Measurements from ENCODE around the gene ATOSA.

The ATOSA gene

DNA sequence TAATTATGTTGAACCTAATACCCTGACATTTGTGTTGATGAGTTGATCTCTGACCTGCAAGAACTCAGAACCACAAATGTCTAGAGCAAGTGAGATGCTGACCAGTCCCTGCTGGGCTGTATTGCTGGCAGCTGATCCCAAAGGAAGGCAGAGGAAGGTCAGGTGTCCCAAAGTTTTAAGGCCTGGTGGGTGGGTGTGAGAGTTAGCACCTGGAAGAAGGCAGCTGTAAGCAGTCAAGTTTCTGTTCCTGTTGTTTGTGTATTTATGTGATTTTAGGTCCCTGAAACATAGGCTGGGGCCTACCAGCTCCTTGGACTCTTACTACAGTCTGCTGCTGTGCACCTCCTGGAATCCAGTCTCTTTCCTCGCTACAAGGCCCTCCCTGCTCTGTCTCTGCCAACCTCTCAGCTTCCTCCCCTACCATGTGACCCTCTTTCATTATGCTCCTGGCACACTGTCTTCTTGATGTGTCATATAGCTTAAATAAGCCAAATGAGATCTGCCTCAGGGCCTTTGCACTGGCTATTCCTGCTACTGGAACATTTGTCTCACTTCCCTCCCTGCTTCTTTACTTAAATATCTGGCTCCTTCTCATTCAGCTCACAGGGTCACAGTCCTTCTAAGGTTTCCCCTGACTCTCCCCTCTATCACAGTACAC is 31.0 kb upstream of the ATOSA start:
- Histone ChIP-seq H3K27me3 (ENCODE audit: control insufficient read depth, insufficient read depth, low read length) (no peaks in the 10 kb centered on the region), H3K4me1 (ENCODE audit: control insufficient read depth, insufficient read depth, low read length) (peaks cover 10% of the 10 kb centered on the region), H3K9me3 (replicated peaks; ENCODE audit: low read length) (no peaks in the 10 kb centered on the region), H3K36me3 (ENCODE audit: insufficient read depth, low read length) (no peaks in the 10 kb centered on the region), H3K9ac (ENCODE audit: low read depth, low read length) (no peak overlapping the region), H3K4me3 (ENCODE audit: low read length) (no peak overlapping the region), H3K4me2 (ENCODE audit: low read length) (no peak overlapping the region)

DNA sequence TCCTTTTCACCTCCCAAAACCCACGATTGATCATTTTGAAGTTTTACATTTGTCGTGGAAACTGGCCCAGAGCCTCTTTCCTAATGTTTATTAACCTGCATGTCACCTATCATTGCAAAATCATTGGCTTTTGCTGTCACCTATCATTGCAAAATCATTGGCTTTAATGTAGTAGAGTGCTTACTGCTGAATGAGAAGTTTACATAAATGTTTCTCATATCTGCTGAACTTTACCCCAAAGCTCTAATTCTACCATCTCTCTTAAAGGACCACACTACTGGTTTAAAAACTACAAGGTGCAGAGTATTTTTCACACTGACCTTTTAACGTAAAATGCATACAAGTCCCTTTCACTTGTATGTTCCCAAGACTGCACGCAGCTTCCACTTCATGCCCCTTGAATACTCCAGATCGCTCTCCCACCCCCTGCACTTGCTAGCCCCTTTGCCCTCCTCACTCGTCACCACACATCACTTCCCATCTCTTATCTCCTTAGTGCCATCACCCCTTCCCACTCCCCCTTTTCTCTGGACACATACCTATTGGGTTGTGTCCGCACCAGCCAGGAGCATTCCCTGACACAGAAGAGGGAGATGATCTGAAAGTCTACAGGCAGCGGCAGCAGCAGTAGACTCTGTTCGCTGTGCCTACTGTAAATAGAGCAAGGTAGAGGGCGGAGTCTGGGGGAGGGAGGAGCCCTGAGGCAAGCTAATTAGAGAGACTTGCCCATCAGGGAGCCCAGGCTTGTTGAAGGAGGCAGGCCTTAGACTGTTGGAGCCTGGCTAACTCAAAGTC is 30.2 kb upstream of the ATOSA start:
- H3K4me3 ChIP-seq (ENCODE audit: low read length) = no peak overlapping the region

DNA sequence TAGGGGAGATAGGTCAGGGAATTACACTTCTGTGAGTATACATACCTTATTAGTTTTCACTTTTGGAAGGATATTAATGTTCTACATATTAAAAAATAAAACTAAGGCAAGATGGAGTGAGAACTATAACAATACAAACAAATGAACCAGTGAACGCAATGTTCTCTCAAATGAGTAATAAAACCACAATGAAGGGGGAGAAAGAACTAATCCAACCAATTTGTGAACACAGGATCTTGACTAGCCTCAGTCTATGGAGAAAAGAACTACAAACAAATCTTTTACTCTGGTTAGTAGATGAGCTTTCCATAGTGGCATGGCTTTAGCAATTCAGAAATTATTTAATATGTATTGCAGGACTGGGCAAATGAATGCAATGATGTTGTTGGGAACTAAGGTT is 26.9 kb upstream of the ATOSA start:
- no peak overlapping the region for H3K4me3 ChIP-seq (ENCODE audit: low read length)
- no peak overlapping the region for H3K9ac ChIP-seq (ENCODE audit: low read depth, low read length)
- H3K36me3 ChIP-seq (ENCODE audit: insufficient read depth, low read length) = no peaks in the 10 kb centered on the region
- no peaks in the 10 kb centered on the region for H3K27me3 ChIP-seq (ENCODE audit: control insufficient read depth, insufficient read depth, low read length)
- H3K4me1 ChIP-seq (ENCODE audit: control insufficient read depth, insufficient read depth, low read length) = peaks cover 10% of the 10 kb centered on the region
- H3K4me2 ChIP-seq (ENCODE audit: low read length) = peak overlapping the region; percentile 41
- no peaks in the 10 kb centered on the region for H3K9me3 ChIP-seq (replicated peaks; ENCODE audit: low read length)

More for the DNA sequence above, 30.2 kb upstream of the ATOSA start:
- H3K9ac ChIP-seq (ENCODE audit: low read depth, low read length) = no peak overlapping the region
- no peaks in the 10 kb centered on the region for H3K27me3 ChIP-seq (ENCODE audit: control insufficient read depth, insufficient read depth, low read length)
- H3K4me1 ChIP-seq (ENCODE audit: control insufficient read depth, insufficient read depth, low read length) = peaks cover 10% of the 10 kb centered on the region
- H3K36me3 ChIP-seq (ENCODE audit: insufficient read depth, low read length) = no peaks in the 10 kb centered on the region
- no peaks in the 10 kb centered on the region for H3K9me3 ChIP-seq (replicated peaks; ENCODE audit: low read length)
- H3K4me2 ChIP-seq (ENCODE audit: low read length) = no peak overlapping the region

- H3K4me2 ChIP-seq (ENCODE audit: low read length) = no peak overlapping the region
Observed at GRCh38 chr15:52702390-52702789, 23.2 kb upstream of the ATOSA start.

DNA sequence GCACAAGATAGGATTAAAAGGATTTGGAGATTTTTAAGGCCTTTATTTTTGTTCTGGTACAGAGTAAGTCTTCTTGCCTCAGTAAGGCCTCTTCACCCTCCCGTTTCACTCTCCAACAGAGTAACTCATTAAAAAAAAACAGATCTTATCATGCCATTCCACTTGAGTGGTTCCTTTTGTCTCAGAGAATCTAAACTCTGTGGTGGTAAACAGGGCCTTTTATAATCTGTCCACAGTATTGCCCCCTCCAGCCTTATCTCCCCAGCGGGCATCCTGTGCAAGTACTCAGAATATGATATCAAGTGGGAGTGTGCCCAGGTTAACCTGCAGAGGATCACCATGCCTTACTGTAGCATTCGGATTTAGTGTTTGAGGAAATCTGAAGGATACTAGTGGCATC is 20.3 kb upstream of the ATOSA start:
- no peaks in the 10 kb centered on the region for H3K4me1 ChIP-seq (ENCODE audit: control insufficient read depth, insufficient read depth, low read length)
- no peaks in the 10 kb centered on the region for H3K27me3 ChIP-seq (ENCODE audit: control insufficient read depth, insufficient read depth, low read length)
- H3K36me3 ChIP-seq (ENCODE audit: insufficient read depth, low read length) = no peaks in the 10 kb centered on the region
- H3K4me2 ChIP-seq (ENCODE audit: low read length) = no peak overlapping the region
- no peak overlapping the region for H3K9ac ChIP-seq (ENCODE audit: low read depth, low read length)
- no peak overlapping the region for H3K4me3 ChIP-seq (ENCODE audit: low read length)
- H3K9me3 ChIP-seq (replicated peaks; ENCODE audit: low read length) = no peaks in the 10 kb centered on the region

More at GRCh38 chr15:52702390-52702789, 23.2 kb upstream of the ATOSA start:
- peaks cover 10% of the 10 kb centered on the region for H3K4me1 ChIP-seq (ENCODE audit: control insufficient read depth, insufficient read depth, low read length)
- H3K4me3 ChIP-seq (ENCODE audit: low read length) = no peak overlapping the region
- no peaks in the 10 kb centered on the region for H3K27me3 ChIP-seq (ENCODE audit: control insufficient read depth, insufficient read depth, low read length)
- H3K9ac ChIP-seq (ENCODE audit: low read depth, low read length) = no peak overlapping the region
- H3K9me3 ChIP-seq (replicated peaks; ENCODE audit: low read length) = no peaks in the 10 kb centered on the region
- H3K36me3 ChIP-seq (ENCODE audit: insufficient read depth, low read length) = no peaks in the 10 kb centered on the region

- Histone ChIP-seq H3K9ac (ENCODE audit: low read depth, low read length) (no peak overlapping the region), H3K4me3 (ENCODE audit: low read length) (no peak overlapping the region), H3K36me3 (ENCODE audit: insufficient read depth, low read length) (no peaks in the 10 kb centered on the region), H3K9me3 (replicated peaks; ENCODE audit: low read length) (no peaks in the 10 kb centered on the region), H3K4me2 (ENCODE audit: low read length) (no peak overlapping the region), H3K4me1 (ENCODE audit: control insufficient read depth, insufficient read depth, low read length) (no peaks in the 10 kb centered on the region), H3K27me3 (ENCODE audit: control insufficient read depth, insufficient read depth, low read length) (no peaks in the 10 kb centered on the region)
Observed at GRCh38 chr15:52698514-52698913, 19.3 kb upstream of the ATOSA start.

DNA sequence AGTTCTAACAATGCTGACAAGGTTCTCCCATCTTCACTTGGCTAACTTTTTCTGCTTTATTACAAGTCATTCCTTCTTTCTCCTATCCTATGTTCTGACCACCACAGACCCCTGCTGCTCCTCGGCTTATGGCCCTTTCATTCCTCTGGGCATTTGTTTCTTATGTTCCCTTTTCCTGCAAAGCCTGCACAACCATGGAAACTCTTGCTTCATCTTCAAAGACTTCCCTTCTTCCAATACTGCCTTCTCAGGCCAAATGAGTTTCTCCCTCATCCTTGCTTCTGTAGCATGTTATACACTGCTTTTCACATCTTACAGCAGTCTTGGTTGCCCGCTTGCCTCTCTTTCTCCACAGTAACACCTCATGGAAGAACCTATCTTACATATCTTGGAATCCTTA is 17.9 kb upstream of the ATOSA start:
- Histone ChIP-seq H3K4me2 (ENCODE audit: low read length) (no peak overlapping the region), H3K27me3 (ENCODE audit: control insufficient read depth, insufficient read depth, low read length) (no peaks in the 10 kb centered on the region), H3K4me3 (ENCODE audit: low read length) (no peak overlapping the region), H3K9me3 (replicated peaks; ENCODE audit: low read length) (no peaks in the 10 kb centered on the region), H3K9ac (ENCODE audit: low read depth, low read length) (no peak overlapping the region), H3K36me3 (ENCODE audit: insufficient read depth, low read length) (no peaks in the 10 kb centered on the region), H3K4me1 (ENCODE audit: control insufficient read depth, insufficient read depth, low read length) (no peaks in the 10 kb centered on the region)

DNA sequence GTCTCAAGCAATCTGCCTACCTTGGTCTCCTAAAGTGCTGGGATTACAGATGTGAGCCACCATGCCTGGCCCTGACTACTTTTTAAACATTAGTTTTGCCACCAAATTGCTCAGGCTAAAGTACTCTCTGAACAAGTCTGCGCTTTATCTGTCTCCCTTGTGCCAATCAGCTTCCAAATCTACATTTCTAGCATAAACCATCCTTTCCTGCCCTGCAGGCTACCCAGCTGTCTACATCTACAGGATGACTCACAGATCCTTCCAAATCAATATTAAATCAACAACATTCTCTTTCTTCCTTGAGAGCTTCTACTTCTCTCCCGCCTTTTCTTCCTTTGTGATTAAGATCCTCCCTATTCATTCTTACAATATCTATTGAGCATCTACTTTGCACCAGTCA is 16.0 kb upstream of the ATOSA start:
- no peak overlapping the region for H3K9ac ChIP-seq (ENCODE audit: low read depth, low read length)
- no peaks in the 10 kb centered on the region for H3K27me3 ChIP-seq (ENCODE audit: control insufficient read depth, insufficient read depth, low read length)
- no peak overlapping the region for H3K4me2 ChIP-seq (ENCODE audit: low read length)
- no peak overlapping the region for H3K4me3 ChIP-seq (ENCODE audit: low read length)
- no peaks in the 10 kb centered on the region for H3K4me1 ChIP-seq (ENCODE audit: control insufficient read depth, insufficient read depth, low read length)
- H3K9me3 ChIP-seq (replicated peaks; ENCODE audit: low read length) = no peaks in the 10 kb centered on the region
- no peaks in the 10 kb centered on the region for H3K36me3 ChIP-seq (ENCODE audit: insufficient read depth, low read length)

- Histone ChIP-seq H3K36me3 (ENCODE audit: insufficient read depth, low read length) (no peaks in the 10 kb centered on the region), H3K4me2 (ENCODE audit: low read length) (no peak overlapping the region), H3K9ac (ENCODE audit: low read depth, low read length) (no peak overlapping the region), H3K4me1 (ENCODE audit: control insufficient read depth, insufficient read depth, low read length) (no peaks in the 10 kb centered on the region), H3K4me3 (ENCODE audit: low read length) (no peak overlapping the region), H3K27me3 (ENCODE audit: control insufficient read depth, insufficient read depth, low read length) (no peaks in the 10 kb centered on the region), H3K9me3 (replicated peaks; ENCODE audit: low read length) (no peaks in the 10 kb centered on the region)
Observed at GRCh38 chr15:52689562-52689961, 10.4 kb upstream of the ATOSA start.

GRCh38 chr15:52683580-52683979 is 4.4 kb upstream of the ATOSA start:
- Histone ChIP-seq H3K4me3 (ENCODE audit: low read length) (no peak overlapping the region), H3K36me3 (ENCODE audit: insufficient read depth, low read length) (no peaks in the 10 kb centered on the region), H3K9me3 (replicated peaks; ENCODE audit: low read length) (no peaks in the 10 kb centered on the region), H3K9ac (ENCODE audit: low read depth, low read length) (no peak overlapping the region), H3K27me3 (ENCODE audit: control insufficient read depth, insufficient read depth, low read length) (peaks cover 12% of the 10 kb centered on the region), H3K4me1 (ENCODE audit: control insufficient read depth, insufficient read depth, low read length) (peaks cover 7% of the 10 kb centered on the region), H3K4me2 (ENCODE audit: low read length) (no peak overlapping the region)

GRCh38 chr15:52682781-52683180 is 3.6 kb upstream of the ATOSA start:
- Histone ChIP-seq H3K36me3 (ENCODE audit: insufficient read depth, low read length) (no peaks in the 10 kb centered on the region), H3K4me2 (ENCODE audit: low read length) (no peak overlapping the region), H3K27me3 (ENCODE audit: control insufficient read depth, insufficient read depth, low read length) (peaks cover 12% of the 10 kb centered on the region), H3K4me3 (ENCODE audit: low read length) (no peak overlapping the region), H3K9ac (ENCODE audit: low read depth, low read length) (no peak overlapping the region), H3K4me1 (ENCODE audit: control insufficient read depth, insufficient read depth, low read length) (peaks cover 7% of the 10 kb centered on the region), H3K9me3 (replicated peaks; ENCODE audit: low read length) (no peaks in the 10 kb centered on the region)

DNA sequence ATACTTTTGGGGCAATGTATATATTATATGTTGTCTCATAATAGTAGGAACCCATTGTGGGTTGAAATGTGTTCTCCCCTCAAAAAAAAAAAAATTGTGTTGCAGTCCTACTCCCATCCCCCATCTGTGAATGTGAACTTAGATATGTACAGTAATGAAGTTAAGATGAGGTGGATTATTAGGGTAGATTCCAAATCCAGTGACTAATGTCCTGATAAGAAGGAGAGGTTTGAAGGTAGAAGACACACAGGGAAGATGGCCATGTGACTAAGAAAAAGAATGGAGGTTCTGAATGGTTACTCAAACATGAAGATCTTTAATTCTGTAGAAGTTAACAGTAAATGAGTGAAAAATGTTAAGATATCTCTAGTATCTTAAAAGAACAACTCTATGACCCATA is 3.0 kb upstream of the ATOSA start:
- Histone ChIP-seq H3K9ac (ENCODE audit: low read depth, low read length) (no peak overlapping the region), H3K36me3 (ENCODE audit: insufficient read depth, low read length) (no peaks in the 10 kb centered on the region), H3K27me3 (ENCODE audit: control insufficient read depth, insufficient read depth, low read length) (peaks cover 12% of the 10 kb centered on the region), H3K9me3 (replicated peaks; ENCODE audit: low read length) (no peaks in the 10 kb centered on the region), H3K4me1 (ENCODE audit: control insufficient read depth, insufficient read depth, low read length) (peaks cover 9% of the 10 kb centered on the region), H3K4me3 (ENCODE audit: low read length) (no peak overlapping the region), H3K4me2 (ENCODE audit: low read length) (no peak overlapping the region)

Measured in skeletal muscle satellite cell (primary cell).